ENCODE measurements around the gene RIMKLA. TPM values are rescaled to one million over a fixed set of nuclear protein-coding genes. Genes with fewer than 3 reads are reported as not detected.

The RIMKLA gene
- total RNA-seq, 4 donors from 2014 or later: 0.67 to 2.6 (median 2.2) TPM

GRCh38 chr1:42386051-42386450 lies 5.5 kb downstream of the RIMKLA start:
- DNase-seq: no peak
- no peaks in the 10 kb centered on the region for H3K36me3 ChIP-seq
- H3K27me3 ChIP-seq: peaks cover 4% of the 10 kb centered on the region
- intact Hi-C loops (cut with DNase I): no loop called here
- no peaks in the 10 kb centered on the region for H3K9me3 ChIP-seq
- no peak for TF ChIP-seq CTCF (IDR thresholded peaks at IDR 0.05)
- no peak for TF ChIP-seq POLR2A (IDR thresholded peaks at IDR 0.05)
- no peak overlapping the region for H3K27ac ChIP-seq
- H3K4me1 ChIP-seq: peaks cover 3 to 4% of the 10 kb centered on the region in 2 donors
- WGBS, 2 donors: 93 to 94% methylated on average over 6 of the region's 6 CpGs
- no peak overlapping the region for H3K4me3 ChIP-seq (replicated peaks in 1 of 3)

- intact Hi-C loops (cut with DNase I): no loop called here
- H3K36me3 ChIP-seq: no peaks in the 10 kb centered on the region
- no peak overlapping the region for H3K27ac ChIP-seq
- no peaks in the 10 kb centered on the region for H3K4me1 ChIP-seq
- DNase-seq: no peak
- H3K27me3 ChIP-seq: no peaks in the 10 kb centered on the region
- H3K9me3 ChIP-seq: no peaks in the 10 kb centered on the region
- no peak overlapping the region for H3K4me3 ChIP-seq (replicated peaks in 1 of 3)
- TF ChIP-seq POLR2A (IDR thresholded peaks at IDR 0.05): no peak
- TF ChIP-seq CTCF (IDR thresholded peaks at IDR 0.05): no peak
- 78 to 89% methylated on average over 2 of the region's 2 CpGs for WGBS, 2 donors
These were observed 11.7 kb downstream of the RIMKLA start for GRCh38 chr1:42392255-42392654.

GRCh38 chr1:42392967-42393848 lies 12.6 kb downstream of the RIMKLA start:
- Histone ChIP-seq H3K36me3 (no peaks in the 10 kb centered on the region), H3K4me1 (no peaks in the 10 kb centered on the region), H3K27me3 (no peaks in the 10 kb centered on the region), H3K4me3 (replicated peaks in 1 of 3) (no peak overlapping the region), H3K27ac (no peak overlapping the region), H3K9me3 (no peaks in the 10 kb centered on the region)
- 79 to 89% methylated on average over 2 of the region's 2 CpGs for WGBS, 2 donors
- TF ChIP-seq CTCF (IDR thresholded peaks at IDR 0.05): no peak
- no peak for TF ChIP-seq POLR2A (IDR thresholded peaks at IDR 0.05)
- no peak for DNase-seq
- intact Hi-C loops (cut with DNase I): no loop called here

- H3K4me3 ChIP-seq (replicated peaks in 1 of 3): no peak overlapping the region
- H3K4me1 ChIP-seq: no peaks in the 10 kb centered on the region
- DNase-seq: no peak
- no peaks in the 10 kb centered on the region for H3K36me3 ChIP-seq
- no peak for TF ChIP-seq POLR2A (IDR thresholded peaks at IDR 0.05)
- TF ChIP-seq CTCF (IDR thresholded peaks at IDR 0.05): no peak
- intact Hi-C loops (cut with DNase I): no loop called here
- no peaks in the 10 kb centered on the region for H3K27me3 ChIP-seq
- no peaks in the 10 kb centered on the region for H3K9me3 ChIP-seq
- no peak overlapping the region for H3K27ac ChIP-seq
- 91 to 92% methylated on average over 10 of the region's 10 CpGs for WGBS, 2 donors
These were observed 18.9 kb downstream of the RIMKLA start for GRCh38 chr1:42399315-42400100.
